ENCODE data around the gene TMCO4. TPM values are rescaled to one million over a fixed set of nuclear protein-coding genes. Genes with fewer than 3 reads are reported as not detected.
"Not testable (repeated sequence)": the region's sequence is repeated elsewhere in the genome, so short reads cannot be mapped to it uniquely, and the experiment has no call there.

Gene TMCO4
- total RNA-seq, 1 donor from 2014 or later, result not detected

GRCh38 chr1:19636065-19636464, 163.7 kb downstream of the TMCO4 start:
- no peaks in the 10 kb centered on the region for H3K4me1 Mint-ChIP-seq (ENCODE audit: low read depth, unreplicated experiment)
- H3K27me3 Mint-ChIP-seq (ENCODE audit: unreplicated experiment), result no peaks in the 10 kb centered on the region
- H3K36me3 Mint-ChIP-seq (ENCODE audit: unreplicated experiment), result no peaks in the 10 kb centered on the region
- H3K9me3 Mint-ChIP-seq (ENCODE audit: unreplicated experiment), result no peaks in the 10 kb centered on the region
- no peak for DNase-seq
- TF ChIP-seq CTCF (IDR thresholded peaks at IDR 0.05; ENCODE audit: partially characterized antibody, unreplicated experiment), result no peak
- no peak overlapping the region for H3K4me3 Mint-ChIP-seq (ENCODE audit: unreplicated experiment)
- H3K27ac Mint-ChIP-seq (ENCODE audit: unreplicated experiment), result no peak overlapping the region

GRCh38 chr1:19635646-19636045, 164.1 kb downstream of the TMCO4 start:
- Mint-ChIP-seq H3K27ac (ENCODE audit: unreplicated experiment) (no peak overlapping the region), H3K36me3 (ENCODE audit: unreplicated experiment) (no peaks in the 10 kb centered on the region), H3K27me3 (ENCODE audit: unreplicated experiment) (no peaks in the 10 kb centered on the region), H3K4me1 (ENCODE audit: low read depth, unreplicated experiment) (no peaks in the 10 kb centered on the region), H3K9me3 (ENCODE audit: unreplicated experiment) (no peaks in the 10 kb centered on the region), H3K4me3 (ENCODE audit: unreplicated experiment) (no peak overlapping the region)
- TF ChIP-seq CTCF (IDR thresholded peaks at IDR 0.05; ENCODE audit: partially characterized antibody, unreplicated experiment), result no peak
- no peak for DNase-seq

- not testable (repeated sequence) for H3K9me3 Mint-ChIP-seq (ENCODE audit: unreplicated experiment); H3K4me3 Mint-ChIP-seq (ENCODE audit: unreplicated experiment); H3K4me1 Mint-ChIP-seq (ENCODE audit: low read depth, unreplicated experiment); H3K27ac Mint-ChIP-seq (ENCODE audit: unreplicated experiment); H3K27me3 Mint-ChIP-seq (ENCODE audit: unreplicated experiment); DNase-seq; H3K36me3 Mint-ChIP-seq (ENCODE audit: unreplicated experiment)
Measured at GRCh38 chr1:19635064-19635463, 164.7 kb downstream of the TMCO4 start.

- Mint-ChIP-seq H3K27me3 (ENCODE audit: unreplicated experiment) (no peaks in the 10 kb centered on the region), H3K4me3 (ENCODE audit: unreplicated experiment) (no peak overlapping the region), H3K36me3 (ENCODE audit: unreplicated experiment) (peaks cover 5% of the 10 kb centered on the region), H3K27ac (ENCODE audit: unreplicated experiment) (no peak overlapping the region), H3K4me1 (ENCODE audit: low read depth, unreplicated experiment) (no peaks in the 10 kb centered on the region), H3K9me3 (ENCODE audit: unreplicated experiment) (no peaks in the 10 kb centered on the region)
- TF ChIP-seq CTCF (IDR thresholded peaks at IDR 0.05; ENCODE audit: partially characterized antibody, unreplicated experiment), result no peak
- DNase-seq, result no peak
Measured at GRCh38 chr1:19633106-19633505, 166.6 kb downstream of the TMCO4 start.

Other genes starting within 250 kb of the TMCO4 start
- 14.4 TPM for gene NBL1, start 155.6 kb downstream of the TMCO4 start, total RNA-seq (ENCODE audit: unreplicated experiment)
- not detected for gene HTR6, start 135.0 kb downstream of the TMCO4 start, total RNA-seq (ENCODE audit: unreplicated experiment)
- gene RNF186, start 15.4 kb upstream of the TMCO4 start, total RNA-seq (ENCODE audit: unreplicated experiment), result not detected
- 11.4 TPM for gene OTUD3, start 82.5 kb upstream of the TMCO4 start, total RNA-seq (ENCODE audit: unreplicated experiment)
- gene PLA2G2E, start 123.7 kb upstream of the TMCO4 start, total RNA-seq (ENCODE audit: unreplicated experiment), result not detected
- gene PLA2G2A, start 179.7 kb upstream of the TMCO4 start, total RNA-seq (ENCODE audit: unreplicated experiment), result not detected